Activated CD4-positive, alpha-beta T cell treated with anti-CD3 and anti-CD28 coated beads, Interleukin-2, amount 50 U/mL, for 24 hours (primary cell): ENCODE results near the gene FOXD2.

ENCODE experiments used
- DNase-seq, 2 donors: peaks; one replicate each; pipeline ENCODE4 v3.0.0-alpha.2; 2020; ENCODE audit warnings: low read depth in 1 of 2, low spot score in 1 of 2

The FOXD2 gene

DNA sequence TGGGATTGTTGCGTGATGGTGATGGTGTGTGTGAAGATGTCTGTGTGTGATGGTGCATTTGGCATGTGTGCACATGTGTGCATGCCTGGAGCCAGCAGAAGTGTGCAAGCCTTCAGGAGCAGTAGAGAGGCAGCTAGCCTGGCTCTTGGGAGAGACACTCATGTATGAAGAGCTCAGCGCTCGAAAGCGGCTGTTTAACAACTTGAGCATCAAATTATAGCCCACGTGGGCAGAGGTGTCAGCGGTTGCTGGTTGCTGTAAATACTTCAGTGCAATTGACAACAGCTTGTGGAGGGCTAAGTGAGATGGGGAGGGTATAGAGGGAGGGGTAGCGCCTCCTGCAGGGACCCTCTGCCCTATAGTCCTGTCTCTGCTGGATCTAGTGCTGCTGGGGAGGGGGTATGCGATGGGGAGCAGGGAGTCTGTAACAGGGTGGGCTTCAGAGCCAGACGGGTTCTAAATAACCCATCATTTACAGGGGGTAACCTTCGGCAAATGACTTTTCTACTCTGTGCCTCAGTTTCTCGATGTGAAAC lies 21.5 kb downstream of the FOXD2 start:
- DNase-seq = no peak

DNA sequence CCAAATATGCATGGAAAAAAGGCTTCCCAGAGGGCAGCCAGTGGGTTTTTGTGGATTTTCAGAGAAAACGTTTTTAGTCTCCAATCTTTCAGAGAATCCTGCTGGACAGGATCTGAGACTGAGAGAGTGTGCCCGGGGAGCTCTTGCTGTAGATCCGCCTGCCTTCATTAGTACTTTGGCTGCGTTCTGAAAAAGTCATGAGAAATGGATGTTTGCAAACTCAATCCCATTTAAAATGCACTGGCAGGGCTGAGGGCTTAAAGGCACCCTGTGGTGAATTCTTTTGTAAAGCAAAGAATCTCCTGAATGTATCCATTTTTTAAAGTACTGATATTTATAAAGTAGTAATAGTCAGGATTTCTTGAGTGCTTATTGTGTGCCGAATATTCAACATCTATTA lies 22.2 kb downstream of the FOXD2 start:
- no peak for DNase-seq

DNA sequence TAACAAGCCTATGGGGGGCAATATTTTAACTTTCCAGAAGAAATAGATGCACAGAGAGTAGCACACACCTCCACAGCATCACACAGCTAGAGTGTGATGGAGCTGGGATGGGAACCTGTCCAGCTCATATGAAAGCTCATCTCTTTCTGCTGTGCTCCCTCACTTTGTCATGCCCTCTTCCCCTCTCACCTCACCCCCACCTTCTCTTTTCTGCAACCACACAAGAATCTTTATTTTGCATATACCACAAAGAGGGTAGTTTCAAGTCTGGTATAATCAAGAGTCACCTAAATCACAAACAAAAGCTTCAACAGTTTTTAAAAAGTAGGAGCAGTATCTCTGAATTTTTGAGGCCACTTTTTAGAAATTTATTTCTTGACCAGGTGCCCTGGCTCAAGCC lies 22.6 kb downstream of the FOXD2 start:
- DNase-seq = no peak

DNA sequence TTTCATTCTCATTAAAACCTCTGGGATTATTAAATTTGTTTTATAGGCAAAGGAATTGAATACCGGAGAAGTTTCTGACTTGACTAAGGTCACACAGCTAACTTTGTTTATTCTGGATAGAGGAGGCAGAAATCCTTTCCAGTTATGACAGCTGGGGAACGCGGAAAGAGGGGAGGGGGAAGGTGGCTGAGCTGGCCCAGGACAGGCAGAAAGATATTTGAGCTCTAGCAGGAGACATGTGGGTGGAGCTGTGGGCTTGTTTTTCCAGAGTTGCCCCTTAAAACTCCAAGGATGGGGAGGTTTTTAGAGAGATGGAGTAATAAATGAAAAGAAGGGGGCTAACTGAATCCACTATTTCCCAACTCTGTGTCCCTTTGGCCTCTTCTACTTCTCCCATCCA lies 27.8 kb downstream of the FOXD2 start:
- DNase-seq = no peak

DNA sequence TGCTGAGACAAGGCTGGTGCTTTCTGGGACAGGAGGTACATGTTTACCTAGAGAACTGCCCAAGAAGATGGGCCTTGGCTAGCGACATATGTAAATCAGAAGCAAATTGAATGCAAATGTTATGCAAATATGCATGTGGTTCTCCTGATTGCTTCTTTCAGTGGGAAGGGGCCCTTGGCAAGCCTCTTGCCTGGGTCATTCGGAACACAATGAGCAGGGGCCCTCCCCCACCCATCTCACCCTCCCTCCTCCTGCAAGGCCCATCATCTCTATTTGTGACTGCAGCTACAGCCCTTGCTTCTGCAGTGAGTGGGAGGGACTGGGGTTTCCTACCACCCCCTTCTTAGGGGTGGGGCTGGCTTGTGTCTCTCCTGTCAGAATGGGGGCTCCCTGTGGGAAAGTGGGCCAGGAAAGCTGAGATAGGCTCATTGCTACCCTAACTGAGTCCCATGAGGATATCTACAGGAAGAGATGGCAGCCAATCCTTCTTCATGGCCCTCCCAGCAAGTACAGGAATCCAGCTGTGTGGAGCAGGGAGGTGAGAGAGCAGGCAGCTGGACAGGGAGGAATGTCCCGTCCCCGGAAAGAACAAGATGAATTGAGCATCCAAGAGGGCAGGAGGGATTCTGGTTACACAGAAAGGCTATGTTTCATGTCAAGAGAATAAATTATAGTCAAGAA lies 31.0 kb downstream of the FOXD2 start:
- no peak for DNase-seq

DNA sequence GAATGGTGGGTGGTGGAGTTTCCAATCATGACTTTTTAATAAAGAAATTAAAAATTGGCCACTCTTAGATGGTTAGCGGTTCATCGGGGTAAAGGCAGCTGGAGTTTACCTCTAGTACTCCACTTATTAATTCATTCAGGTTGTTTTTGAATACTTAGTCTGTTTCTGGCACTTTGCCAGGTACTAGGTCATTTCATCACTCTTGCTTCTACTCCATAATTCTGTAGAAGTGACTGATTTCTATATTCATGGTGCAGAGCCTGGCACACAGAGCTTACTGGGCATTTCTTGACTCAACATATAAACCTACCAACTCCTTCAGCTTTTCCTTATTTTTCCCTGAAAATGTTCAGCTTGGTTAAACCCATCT lies 31.5 kb downstream of the FOXD2 start:
- DNase-seq = no peak

DNA sequence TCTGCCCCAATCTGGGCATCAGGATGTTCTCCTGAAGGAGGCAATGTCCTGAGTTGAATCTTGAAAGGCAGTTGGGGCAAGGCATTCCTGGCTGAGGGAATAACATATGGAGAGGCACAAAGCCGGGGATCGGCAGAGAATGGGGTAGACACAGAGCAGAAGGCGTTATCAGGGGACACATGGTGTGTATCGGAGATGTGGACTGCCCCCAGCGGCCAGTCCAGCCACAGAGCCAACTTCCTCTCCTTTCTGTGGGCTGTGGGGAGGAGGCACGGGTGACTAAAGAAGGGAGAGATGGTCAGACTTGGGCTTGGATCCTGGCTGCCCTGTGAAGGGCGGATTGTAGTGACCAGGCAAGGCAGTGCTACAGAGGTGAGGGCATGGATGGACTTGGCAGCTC lies 32.1 kb downstream of the FOXD2 start:
- no peak for DNase-seq

DNA sequence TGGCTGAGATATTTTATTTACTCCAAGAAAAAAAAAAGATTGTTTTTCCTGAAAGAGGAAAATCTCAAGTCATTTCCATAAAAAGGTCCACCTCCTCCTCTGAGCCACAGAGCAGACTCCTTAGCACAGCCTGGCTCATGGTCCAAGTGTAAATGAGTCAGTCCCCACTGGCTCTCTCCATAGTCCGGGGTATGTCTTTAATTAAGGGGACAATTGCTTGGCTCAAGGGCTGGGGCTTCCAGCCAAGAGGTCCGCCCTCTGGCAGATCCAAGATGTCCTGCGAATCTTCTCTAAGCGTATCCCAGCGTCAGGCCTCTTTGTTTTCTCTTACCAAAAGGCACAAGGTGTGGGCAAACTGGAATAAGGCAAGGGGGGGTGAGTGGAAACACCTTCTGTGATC lies 33.3 kb downstream of the FOXD2 start:
- DNase-seq = no peak

DNA sequence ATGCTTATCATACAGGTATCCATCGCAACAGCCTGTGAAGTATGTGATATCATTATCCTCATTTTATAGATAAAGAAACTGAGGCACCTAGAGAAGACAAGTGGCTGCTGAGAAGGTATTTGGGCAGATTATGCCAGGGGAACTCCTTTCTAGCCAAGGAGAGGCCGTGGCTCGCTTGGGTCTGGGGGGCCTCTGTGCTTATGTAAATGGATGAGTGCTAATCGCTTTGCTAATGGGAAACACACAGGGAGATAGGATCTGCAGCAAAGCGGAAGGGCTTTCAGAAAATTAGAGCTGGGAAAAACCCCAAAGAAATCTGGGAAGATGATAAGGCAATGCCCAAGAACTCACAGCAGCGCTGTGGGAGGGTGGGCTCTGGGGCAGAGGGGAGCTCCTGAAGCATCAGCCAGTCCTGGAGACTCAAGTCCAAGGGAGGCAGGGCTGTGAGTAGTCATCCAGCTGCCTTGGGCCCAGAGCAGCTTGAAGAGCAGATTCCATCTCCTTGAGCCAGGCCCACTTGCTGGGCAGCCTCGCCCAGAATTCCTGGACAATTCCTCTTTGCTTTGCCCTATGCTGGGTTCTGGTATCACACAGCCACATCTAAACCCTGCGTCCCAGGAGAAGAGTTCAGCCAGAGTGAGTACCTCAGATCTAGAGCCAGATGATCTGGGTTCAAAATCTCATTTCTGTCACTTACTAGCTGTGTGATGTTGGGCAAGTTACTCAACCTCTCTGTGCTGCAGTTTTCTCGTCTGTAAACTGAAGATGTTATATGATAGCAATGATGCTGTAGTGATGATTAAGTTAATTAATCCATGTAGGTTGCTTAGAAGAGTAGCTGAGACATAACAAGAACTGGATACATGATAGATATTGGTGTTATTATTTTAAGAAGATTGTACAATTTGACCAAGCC lies 36.7 kb downstream of the FOXD2 start:
- DNase-seq = no peak

DNA sequence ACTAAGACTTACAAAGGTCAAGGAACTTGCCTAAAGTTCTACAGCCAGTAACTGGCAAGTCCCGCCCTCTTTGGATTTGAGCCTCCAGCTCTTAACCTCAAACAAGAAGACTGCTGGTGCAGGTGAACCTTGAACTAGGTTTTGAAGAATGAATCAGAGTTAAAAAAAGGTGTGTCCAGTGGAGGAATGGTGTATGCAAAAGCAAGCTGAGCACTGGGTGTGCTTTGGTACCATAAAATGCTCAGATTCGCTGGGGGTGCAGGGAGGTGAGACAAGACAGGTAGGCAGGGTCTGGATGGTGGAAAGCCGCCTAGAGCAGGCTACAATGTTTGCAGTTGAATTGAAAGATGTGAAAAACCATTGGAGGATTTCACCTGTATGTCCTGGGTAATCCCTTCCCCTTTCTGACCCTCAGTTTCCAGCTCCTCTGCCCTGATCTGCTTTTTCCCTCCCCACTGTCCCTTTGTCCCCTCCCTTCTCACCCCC lies 39.8 kb downstream of the FOXD2 start:
- DNase-seq = no peak

DNA sequence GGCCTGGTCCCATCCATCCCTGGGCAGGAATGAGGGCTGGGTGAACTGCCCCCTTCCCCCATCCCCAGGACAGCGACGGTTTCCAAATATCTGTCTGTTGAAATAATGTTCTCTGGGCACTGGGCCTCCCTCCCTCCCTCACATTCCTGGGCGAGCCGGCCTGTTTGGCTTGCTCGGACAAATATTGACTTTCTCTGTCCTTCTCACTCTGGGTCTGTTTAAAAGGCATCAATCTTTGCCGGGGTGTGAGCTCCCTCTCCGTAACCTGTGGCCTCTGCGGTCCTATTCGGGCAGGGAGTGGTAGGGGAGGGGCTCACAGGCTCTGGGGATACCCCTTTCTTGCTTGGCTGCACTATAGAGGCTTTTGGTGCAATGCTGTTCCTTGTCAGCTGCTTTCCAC lies 40.2 kb downstream of the FOXD2 start:
- no peak for DNase-seq

DNA sequence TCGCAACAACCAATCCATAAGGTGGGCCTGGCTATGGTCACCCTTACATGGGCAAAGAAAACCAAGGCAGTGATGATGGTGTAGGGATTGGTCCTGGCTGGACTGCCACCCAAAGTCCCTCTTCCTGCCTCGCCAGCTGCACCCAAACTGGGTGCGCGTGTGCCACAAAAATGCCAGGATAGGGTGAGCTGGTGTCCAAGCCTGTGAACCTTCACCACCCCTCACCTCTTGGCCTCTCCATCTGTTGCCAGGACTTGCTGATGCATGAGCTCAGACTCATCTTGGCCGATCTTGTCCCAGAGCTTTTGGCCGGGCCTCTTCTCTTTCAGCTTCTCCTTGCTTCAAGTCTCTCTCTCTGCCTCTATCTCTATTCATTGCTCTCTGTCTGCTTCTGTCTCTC lies 41.8 kb downstream of the FOXD2 start:
- no peak for DNase-seq

DNA sequence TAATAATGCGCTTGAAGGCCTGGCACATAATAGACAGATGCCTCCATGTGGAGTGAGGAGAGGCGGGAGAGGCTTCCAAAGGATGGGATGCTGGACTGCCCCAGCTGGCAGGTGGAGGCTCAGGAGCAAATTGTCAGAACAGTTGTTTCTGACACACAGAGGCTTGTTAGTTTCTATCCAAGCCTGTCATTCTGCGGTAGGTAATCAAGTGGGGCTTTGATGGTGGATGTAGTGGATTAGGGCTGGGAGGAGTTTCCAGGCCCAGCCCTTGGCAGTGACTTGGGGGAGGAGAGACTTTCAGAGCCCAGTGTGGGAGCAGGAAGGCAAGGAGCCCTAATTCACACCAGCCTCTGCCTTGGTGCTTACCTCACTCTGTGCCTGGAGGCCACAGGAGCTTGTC lies 44.1 kb downstream of the FOXD2 start:
- no peak for DNase-seq

DNA sequence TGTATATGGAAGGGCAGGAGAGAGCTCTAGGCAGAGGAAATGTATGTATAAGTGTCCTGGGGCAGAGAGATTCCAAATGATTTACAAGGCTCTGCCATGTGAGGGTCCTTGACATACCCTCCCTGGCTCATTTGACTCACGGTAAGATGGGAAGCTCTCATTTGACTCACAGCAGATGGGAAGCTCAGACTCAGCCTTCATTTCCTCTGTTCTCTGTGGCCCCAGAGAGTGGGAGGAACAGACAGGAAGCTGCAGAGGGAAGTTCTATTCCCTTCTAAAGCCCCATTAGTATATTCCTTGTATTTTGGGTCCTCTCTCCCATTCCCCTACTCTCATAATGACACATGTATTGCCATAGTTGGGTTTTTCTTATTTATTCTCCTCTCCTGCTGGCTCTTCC lies 44.9 kb downstream of the FOXD2 start:
- DNase-seq = no peak

DNA sequence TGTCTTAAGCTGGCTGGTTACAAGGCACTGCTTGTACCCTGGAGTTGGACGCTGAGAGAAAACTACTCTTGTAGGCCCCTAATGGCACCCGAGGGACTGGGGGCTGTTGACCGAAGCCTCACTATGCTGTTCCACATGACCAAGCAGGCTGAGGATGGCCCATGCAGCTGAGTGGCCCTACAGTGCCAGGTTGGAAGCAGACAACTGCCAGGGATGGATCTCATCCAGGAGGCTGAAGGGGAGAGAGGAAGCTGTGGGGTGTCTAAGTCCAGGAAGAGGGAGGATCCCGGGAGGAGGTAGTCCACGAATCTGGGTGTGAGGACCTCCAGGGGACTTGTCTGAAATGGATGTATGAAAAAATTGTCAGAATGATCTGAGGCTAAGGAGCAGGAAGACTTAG lies 45.8 kb downstream of the FOXD2 start:
- DNase-seq = no peak

DNA sequence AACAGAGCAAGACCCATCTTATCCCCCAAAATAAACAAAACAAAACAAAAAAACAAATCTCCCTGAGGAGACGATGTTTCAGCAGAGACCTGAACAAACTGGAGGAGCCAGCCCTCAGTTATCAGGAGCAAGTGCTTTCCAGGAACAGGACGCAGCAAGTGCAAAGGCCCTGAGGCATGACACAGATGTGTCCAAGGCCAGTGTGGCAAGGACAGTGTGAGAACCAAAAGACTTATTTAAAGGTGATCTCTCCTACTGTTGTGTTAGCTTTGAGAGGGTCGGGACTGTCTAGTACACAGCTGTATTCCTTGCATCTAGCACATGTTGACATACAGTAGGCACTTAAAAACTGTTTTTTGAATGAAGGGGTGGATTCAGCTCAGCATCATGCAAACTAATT lies 48.0 kb downstream of the FOXD2 start:
- no peak for DNase-seq

DNA sequence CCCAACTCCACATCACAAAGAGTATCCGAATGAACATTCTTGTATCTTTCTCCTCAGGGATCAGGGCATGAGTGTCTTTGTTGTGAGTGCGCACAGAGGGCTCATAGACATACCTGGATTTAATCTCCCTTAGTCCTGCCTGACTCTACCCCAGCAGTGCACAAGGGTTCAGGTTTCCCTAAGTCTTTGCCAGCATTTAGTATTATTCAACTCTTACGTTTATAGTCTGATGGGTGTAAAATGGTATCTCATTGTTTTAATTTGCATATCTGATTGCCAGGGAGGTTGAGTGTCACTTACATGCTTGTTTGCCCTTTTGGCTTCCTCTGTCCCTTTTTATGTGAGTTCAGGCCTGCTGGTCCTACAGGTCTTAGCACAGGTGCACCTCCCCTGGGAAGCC lies 49.5 kb downstream of the FOXD2 start:
- DNase-seq = no peak

DNA sequence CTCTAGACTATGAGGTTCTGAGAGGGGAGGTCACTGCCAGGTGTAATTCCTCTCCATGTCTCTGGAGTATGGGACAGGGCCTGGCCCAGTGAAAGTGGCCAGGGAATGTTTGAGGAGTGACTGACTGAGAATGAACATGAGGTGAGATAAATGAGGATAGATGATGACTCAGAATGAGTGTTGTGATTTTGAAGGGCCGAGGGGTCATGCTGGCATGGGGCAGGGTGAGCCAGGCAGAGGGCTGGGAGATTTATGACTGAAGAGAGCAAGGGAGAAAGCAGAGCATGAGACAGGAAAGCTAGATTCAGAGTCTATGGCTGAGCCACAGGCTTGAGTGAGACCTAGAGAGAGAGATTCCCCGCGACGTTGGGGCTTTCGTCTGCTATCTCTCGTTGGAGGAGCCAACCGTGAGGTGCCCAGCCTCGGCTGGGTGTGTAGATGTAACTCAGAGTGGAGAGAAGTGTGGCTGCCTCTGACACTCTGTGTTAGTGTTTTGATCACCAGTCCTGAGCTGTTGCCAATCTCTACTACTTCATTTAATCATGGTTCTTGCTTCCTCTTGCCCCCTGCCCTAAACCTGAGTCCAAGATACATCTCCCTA lies 50.1 kb downstream of the FOXD2 start:
- DNase-seq = no peak
